Keratinocyte (primary cell): Measurements from ENCODE around the gene SLC4A1AP. TPM values are rescaled to one million over a fixed set of nuclear protein-coding genes. Genes with fewer than 3 reads are reported as not detected.

Experiments used
- DNase-seq: peaks from one replicate; pipeline ENCODE4 v3.0.0-alpha.2; 2011; ENCODE audit warnings: low read depth, missing footprints, low spot score
- FAIRE-seq: peaks from 2 replicates; lab custom pipeline; 2011; peaks lifted over from hg19 to GRCh38; lab: Jason Lieb, UNC
- H2AFZ ChIP-seq: 2 replicates; pipeline ENCODE4 v1.6.0; 2012; ENCODE audit warnings: low read length, control low read depth, inconsistent platforms; ENCODE audit not compliant: control insufficient read depth
- H3K27ac ChIP-seq: 2 replicates; pipeline ENCODE4 v1.5.1; 2011; ENCODE audit warnings: low read length; ENCODE audit not compliant: control insufficient read depth, insufficient read depth
- H3K27me3 ChIP-seq: 3 replicates; pipeline ENCODE4 v1.6.0; 2011; ENCODE audit warnings: low read length; ENCODE audit not compliant: control insufficient read depth, insufficient read depth; ENCODE audit errors: extremely low read depth
- H3K36me3 ChIP-seq, 2 experiments: 2 replicates in 1 of 2; 3 replicates in 1 of 2; pipeline ENCODE4 v1.5.1; 2011; ENCODE audit warnings: low read length in 2 of 2, mild to moderate bottlenecking in 1 of 2; ENCODE audit not compliant: control insufficient read depth in 2 of 2, insufficient read depth in 2 of 2; ENCODE audit errors: extremely low read depth in 1 of 2
- H3K4me1 ChIP-seq: 3 replicates; pipeline ENCODE4 v1.5.1; 2011; ENCODE audit warnings: low read length; ENCODE audit not compliant: control insufficient read depth, insufficient read depth; ENCODE audit errors: extremely low read depth
- H3K4me2 ChIP-seq: 3 replicates; pipeline ENCODE4 v1.6.0; 2011; ENCODE audit warnings: low read depth, low read length; ENCODE audit not compliant: control insufficient read depth, insufficient read depth; ENCODE audit errors: extremely low read depth
- H3K4me3 ChIP-seq, 3 experiments: fragments of 200-600 bp in 1 of 3; sonication (generic) in 1 of 3; 2 replicates in 2 of 3; 3 replicates in 1 of 3; pipeline ENCODE4 v1.5.1; 2011 to 2016; ENCODE audit warnings: low read length in 3 of 3, mild to moderate bottlenecking in 3 of 3, control low read depth in 2 of 3, inconsistent platforms in 1 of 3, low read depth in 1 of 3, mixed read lengths in 1 of 3, mixed run types in 1 of 3, moderate library complexity in 1 of 3; ENCODE audit not compliant: control insufficient read depth in 2 of 3, insufficient read depth in 2 of 3; ENCODE audit errors: extremely low read depth in 1 of 3
- H3K79me2 ChIP-seq: 2 replicates; pipeline ENCODE4 v1.6.0; 2012; ENCODE audit warnings: low read length; ENCODE audit not compliant: control insufficient read depth, insufficient read depth
- H3K9ac ChIP-seq: 3 replicates; pipeline ENCODE4 v1.6.0; 2011; ENCODE audit warnings: low read length; ENCODE audit not compliant: control insufficient read depth, insufficient read depth; ENCODE audit errors: extremely low read depth
- H3K9me1 ChIP-seq: 3 replicates; pipeline ENCODE4 v1.6.0; 2011; ENCODE audit warnings: low read length; ENCODE audit not compliant: control insufficient read depth, insufficient read depth; ENCODE audit errors: extremely low read depth
- H3K9me3 ChIP-seq: 2 replicates; pipeline ENCODE4 v1.5.1; 2012; ENCODE audit warnings: low read depth, low read length; ENCODE audit not compliant: control insufficient read depth
- H4K20me1 ChIP-seq: 3 replicates; pipeline ENCODE4 v1.6.0; 2011; ENCODE audit warnings: low read length; ENCODE audit not compliant: control insufficient read depth, insufficient read depth; ENCODE audit errors: extremely low read depth
- EZH2 ChIP-seq: IDR thresholded peaks from one replicate; pipeline ENCODE4 v1.6.1; 2012; ENCODE audit warnings: inconsistent platforms, mild to moderate bottlenecking, low read length, moderate library complexity
- dilution Hi-C: fragments of 300-500 bp; cut with MboI; formaldehyde crosslinking; loops from one replicate; pipeline ENCODE4 v1.7.0; 2020; ENCODE audit warnings: low sequenced_read_pairs; ENCODE audit not compliant: extremely low pct_ligation_motif_present
- polyA plus RNA-seq, 5 experiments: library from polyadenylated mRNA; depleted of rRNA in 3 of 5; stranded (reverse) in 3 of 5; stranded (forward) in 1 of 5; unstranded in 1 of 5; fragments of >200 nt; gene quantifications; 1 replicate in 1 of 5; 2 replicates in 3 of 5; 3 replicates in 1 of 5; pipeline versions ENCODE4 v1.2.1 to v1.2.3, GENCODE V29; 2011 to 2012; ENCODE audit warnings: missing spikeins in 2 of 5, low read depth in 1 of 5, low replicate concordance in 1 of 5
- TF ChIP-seq, protein P1 (sequence below), 3 experiments: IDR thresholded peaks in 1 of 3; conservative IDR thresholded peaks in 1 of 3; optimal IDR thresholded peaks in 1 of 3; 2 replicates in 2 of 3; 3 replicates in 1 of 3; pipeline versions ENCODE3 to v1.5.1; 2011; ENCODE audit warnings: low read length in 3 of 3, mild to moderate bottlenecking in 3 of 3, moderate library complexity in 2 of 3, control low read depth in 1 of 3, inconsistent platforms in 1 of 3; ENCODE audit not compliant: insufficient read depth in 2 of 3; ENCODE audit errors: extremely low read depth in 1 of 3

SLC4A1AP gene
- polyA plus RNA-seq, 1 donor (not counting 4 experiments of a cell fraction or from before 2014, with no cell fraction given) = 17.0 TPM

DNA sequence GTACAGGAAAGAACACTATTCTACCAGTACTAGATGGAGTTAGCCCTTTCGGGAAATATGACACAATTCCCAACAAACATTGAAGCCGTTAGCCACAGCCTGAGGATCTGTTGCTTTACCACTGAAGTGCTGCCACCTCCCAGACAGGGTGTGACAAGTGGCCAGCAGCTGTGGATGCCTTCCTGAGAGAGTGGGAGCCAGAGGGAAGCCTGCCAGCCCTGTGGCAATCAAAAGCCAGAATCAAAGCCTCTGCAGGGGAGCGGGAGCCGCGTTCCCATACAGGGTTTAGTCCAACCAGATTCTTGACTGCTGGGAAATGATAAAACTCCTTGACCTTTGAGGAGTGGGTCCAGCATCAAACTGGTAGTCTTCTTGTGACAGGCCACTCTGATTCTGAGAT is 38.0 kb downstream of the SLC4A1AP start:
- DNase-seq = no peak
- Histone ChIP-seq H3K36me3 (peaks cover 0 to 4% of the 10 kb centered on the region in 2 experiments), H3K27ac (no peak overlapping the region), H2AFZ (no peak overlapping the region), H3K79me2 (no peaks in the 10 kb centered on the region), H3K9me1 (no peaks in the 10 kb centered on the region), H3K27me3 (no peaks in the 10 kb centered on the region), H4K20me1 (no peaks in the 10 kb centered on the region), H3K9ac (no peak overlapping the region), H3K9me3 (no peaks in the 10 kb centered on the region), H3K4me1 (peaks cover 34% of the 10 kb centered on the region), H3K4me3 (no peak overlapping the region), H3K4me2 (no peak overlapping the region)
- no peak for TF ChIP-seq EZH2
- TF ChIP-seq, protein P1, sequence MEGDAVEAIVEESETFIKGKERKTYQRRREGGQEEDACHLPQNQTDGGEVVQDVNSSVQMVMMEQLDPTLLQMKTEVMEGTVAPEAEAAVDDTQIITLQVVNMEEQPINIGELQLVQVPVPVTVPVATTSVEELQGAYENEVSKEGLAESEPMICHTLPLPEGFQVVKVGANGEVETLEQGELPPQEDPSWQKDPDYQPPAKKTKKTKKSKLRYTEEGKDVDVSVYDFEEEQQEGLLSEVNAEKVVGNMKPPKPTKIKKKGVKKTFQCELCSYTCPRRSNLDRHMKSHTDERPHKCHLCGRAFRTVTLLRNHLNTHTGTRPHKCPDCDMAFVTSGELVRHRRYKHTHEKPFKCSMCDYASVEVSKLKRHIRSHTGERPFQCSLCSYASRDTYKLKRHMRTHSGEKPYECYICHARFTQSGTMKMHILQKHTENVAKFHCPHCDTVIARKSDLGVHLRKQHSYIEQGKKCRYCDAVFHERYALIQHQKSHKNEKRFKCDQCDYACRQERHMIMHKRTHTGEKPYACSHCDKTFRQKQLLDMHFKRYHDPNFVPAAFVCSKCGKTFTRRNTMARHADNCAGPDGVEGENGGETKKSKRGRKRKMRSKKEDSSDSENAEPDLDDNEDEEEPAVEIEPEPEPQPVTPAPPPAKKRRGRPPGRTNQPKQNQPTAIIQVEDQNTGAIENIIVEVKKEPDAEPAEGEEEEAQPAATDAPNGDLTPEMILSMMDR (optimal IDR thresholded peaks at IDR 0.05 in 1 of 3, IDR thresholded peaks at IDR 0.05 in 1 of 3, conservative IDR thresholded peaks at IDR 0.05 in 1 of 3; ENCODE audit: extremely low read depth in 1 of 3, insufficient read depth in 2 of 3, low read length in 3 of 3) = no peak
- no peak for FAIRE-seq
- dilution Hi-C loops = no loop called here

DNA sequence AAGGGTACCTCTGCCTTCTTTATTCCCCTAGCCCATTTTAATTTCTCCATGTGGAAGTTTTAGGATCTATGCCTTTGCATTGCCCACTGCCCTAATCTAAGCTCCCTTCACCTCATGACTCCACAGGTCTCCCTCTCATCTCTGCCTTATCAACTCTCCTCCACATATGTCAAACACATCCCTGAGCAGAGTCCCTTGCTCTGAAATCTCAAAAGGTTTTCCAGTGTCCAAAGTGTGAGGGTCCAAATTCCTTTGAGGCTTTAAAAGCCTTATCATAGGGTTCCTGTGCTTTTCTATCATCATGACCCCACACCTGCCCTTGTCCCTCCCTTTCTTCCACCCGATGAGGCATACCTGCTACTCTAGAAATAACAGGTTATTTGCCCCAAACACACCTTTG is 38.6 kb downstream of the SLC4A1AP start:
- Histone ChIP-seq H3K9me3 (no peaks in the 10 kb centered on the region), H3K27me3 (no peaks in the 10 kb centered on the region), H4K20me1 (no peaks in the 10 kb centered on the region), H3K9ac (no peak overlapping the region), H2AFZ (no peak overlapping the region), H3K9me1 (no peaks in the 10 kb centered on the region), H3K36me3 (peaks cover 0 to 4% of the 10 kb centered on the region in 2 experiments), H3K27ac (no peak overlapping the region), H3K4me3 (no peak overlapping the region), H3K79me2 (no peaks in the 10 kb centered on the region), H3K4me1 (peaks cover 39% of the 10 kb centered on the region), H3K4me2 (no peak overlapping the region)
- DNase-seq (no peak), FAIRE-seq (no peak)
- TF ChIP-seq, protein P1 (optimal IDR thresholded peaks at IDR 0.05 in 1 of 3, IDR thresholded peaks at IDR 0.05 in 1 of 3, conservative IDR thresholded peaks at IDR 0.05 in 1 of 3; ENCODE audit: extremely low read depth in 1 of 3, insufficient read depth in 2 of 3, low read length in 3 of 3) = no peak
- TF ChIP-seq EZH2 = no peak
- dilution Hi-C loops = no loop called here
